HG02678 (cell line): ENCODE results near the gene RYK.
A peak's percentile ranks its signal among the peaks of the same experiment; 100 is the strongest.

Experiments used
- ATAC-seq: cut with Tn5 transposase; IDR thresholded peaks from one replicate; pipeline ENCODE4 v1.9.1; 2021; ENCODE audit warnings: mild to moderate bottlenecking, moderate library complexity; ENCODE audit not compliant: unreplicated experiment

Gene RYK

DNA sequence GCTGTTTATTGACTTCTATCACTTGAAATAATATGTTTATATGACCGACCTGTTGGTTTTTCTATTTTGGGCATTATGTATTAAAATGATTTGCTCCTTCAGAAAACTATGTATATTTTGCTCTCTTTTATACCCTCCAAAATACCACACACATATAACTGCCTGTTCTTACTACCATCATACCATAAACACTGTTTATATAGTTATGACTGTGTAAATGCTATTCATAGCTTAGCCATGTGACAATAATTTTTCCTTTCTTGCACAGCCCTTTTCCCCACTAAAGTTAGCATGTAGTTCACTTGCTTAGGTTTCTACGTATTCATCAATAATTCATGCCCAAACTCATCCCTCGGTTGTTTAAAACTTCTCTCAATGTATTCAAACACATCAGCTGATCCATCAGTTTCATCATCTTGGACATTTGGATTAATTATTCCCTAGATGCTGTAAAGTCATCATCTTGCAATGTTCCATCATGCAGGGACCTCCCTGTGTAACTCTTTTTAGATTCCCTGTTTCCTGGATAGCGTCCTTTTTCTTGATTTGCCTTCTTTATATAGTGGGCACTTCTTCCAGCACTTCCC is 8.2 kb upstream of the RYK start:
- ATAC-seq, result no peak

DNA sequence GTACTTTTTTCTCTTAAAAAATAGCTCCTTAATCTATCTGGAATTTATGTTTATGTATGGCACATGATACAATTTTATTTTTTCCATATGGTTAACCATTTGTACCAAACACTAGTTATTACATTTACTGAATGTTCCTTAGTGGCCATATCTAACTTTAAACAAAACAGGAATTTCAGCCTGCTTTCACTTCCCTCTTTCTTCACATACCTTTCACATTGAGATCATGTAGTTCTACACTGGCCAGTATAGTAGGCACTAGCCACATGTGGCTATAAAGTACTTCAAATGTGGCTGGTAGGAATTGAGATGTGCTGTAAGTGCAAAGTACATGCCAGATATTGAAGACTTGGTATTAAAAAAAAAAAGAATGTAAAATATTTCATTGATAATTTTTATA is 4.7 kb upstream of the RYK start:
- ATAC-seq, result no peak

DNA sequence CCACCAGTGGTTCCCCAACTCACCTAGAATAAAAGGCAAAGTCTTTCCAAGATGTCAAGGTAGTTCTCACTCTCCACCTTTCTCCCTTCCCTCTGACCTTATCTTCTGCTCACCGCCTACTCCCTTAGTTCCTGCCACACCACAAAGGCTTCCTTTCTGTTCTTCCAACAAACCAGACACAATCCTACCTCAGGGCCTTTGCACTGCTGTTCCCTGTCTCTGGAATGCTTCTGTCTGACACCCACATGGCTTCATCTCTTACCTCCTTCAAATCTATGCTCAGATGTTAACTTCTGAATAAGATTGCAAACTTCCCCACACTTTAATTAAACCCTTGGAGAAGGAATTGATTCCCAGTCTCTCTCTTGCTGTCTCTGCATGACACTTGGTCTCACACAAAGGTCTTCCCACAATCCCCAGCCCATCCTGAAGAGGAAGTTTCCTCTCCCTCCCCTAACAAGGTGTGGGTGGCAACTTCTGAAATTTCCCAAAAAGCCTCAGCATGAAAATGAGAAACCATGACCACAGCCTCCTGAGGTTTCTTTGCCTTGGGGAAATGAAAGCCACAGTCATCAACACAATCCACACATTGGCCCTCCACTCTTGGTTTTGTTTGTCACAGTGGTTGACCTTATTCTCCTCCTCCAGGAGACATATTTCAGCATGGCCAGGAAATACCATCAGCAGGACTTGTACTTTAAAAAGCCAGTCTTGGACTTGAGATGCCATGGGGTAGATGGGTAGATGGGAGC is 3.0 kb upstream of the RYK start:
- no peak for ATAC-seq

DNA sequence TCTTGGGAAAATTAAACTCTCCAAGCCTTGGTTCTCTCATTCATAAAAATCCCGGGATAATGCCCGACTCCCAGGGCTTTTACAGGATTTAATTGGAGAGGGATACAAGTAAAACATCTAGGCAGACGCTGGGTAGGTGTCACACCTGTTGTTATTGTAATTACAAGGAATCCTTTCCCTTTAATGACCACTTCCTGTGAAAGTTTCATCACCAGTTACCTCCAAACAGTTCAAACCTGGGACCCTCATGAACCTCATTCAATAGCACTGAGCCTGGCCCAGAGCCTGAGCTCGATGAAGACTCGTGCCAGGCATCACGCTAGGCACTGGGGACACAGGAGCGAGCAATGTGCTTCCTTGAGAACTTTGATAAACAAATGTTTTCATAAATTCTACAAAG is 2.1 kb upstream of the RYK start:
- ATAC-seq, result no peak

DNA sequence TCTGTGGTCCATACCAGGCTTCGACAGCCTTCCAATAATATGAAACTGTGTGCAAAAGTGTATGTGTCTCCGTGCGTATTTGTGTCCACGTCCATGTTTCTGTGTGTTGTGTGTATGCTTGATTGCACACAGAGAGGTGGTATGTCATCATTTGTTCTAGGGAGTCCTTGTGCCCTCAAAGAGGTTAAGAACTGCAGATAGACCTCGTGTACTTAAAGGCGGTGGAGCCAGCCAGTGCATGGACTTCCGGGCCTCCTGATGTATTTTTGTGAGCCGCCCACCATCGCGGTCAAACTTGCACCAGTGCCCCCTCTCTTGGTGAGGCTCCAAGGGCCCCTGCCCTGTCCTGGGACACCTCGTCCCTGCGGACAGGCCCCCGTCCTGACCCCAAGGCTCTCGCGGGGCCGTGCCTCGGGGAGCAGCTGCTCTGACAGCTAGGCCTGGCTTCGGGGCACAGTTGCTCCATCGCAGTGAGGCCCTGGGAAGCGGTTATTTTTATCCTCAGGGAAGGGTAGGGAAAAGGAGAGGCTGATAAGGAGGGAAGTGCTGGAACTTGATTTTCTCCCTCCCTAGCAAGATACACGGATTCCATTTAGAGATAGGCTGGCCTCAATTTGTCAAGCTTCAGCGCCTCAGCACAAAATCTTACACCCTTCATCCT is 1.2 kb upstream of the RYK start:
- ATAC-seq, result no peak

DNA sequence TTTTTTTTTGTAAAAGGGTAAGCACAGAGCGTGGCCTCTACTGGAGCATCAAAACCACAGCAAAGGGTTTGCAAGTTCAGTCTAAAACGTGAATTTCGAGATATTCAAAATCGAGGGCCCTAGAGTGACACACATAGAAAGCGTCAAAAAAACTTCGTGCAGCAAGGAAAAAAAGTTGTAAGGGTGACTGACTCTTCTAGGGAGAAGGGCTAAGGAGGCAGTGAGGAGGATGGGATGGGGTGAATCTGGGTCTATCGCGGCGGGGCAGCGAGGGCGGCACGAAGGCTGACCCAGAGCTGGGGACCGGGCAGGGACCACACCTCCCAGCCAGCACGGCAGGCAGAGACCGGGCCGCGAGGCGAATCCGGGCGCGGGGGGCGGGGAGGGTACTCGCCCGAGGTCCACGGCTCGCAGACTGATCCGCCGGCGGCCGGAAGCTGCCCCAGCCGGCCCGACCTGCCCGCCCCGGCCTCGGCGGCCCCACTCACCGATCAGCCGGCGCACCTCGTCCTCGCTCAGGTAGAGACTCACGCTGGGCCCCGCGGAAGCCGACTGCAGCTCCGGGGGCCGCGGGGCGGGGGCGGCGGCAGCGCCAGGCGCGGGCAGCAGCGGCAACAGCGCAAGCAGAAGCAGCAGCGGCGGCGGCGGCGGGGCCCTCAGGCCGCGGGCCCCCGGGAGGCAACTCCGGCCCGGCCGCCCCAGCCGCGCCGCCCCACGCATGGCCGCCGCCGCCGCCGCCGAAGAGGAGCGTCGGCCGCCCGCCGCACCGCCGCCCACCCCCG is 533 bp downstream of the RYK start:
- ATAC-seq, result peak; percentile 53

DNA sequence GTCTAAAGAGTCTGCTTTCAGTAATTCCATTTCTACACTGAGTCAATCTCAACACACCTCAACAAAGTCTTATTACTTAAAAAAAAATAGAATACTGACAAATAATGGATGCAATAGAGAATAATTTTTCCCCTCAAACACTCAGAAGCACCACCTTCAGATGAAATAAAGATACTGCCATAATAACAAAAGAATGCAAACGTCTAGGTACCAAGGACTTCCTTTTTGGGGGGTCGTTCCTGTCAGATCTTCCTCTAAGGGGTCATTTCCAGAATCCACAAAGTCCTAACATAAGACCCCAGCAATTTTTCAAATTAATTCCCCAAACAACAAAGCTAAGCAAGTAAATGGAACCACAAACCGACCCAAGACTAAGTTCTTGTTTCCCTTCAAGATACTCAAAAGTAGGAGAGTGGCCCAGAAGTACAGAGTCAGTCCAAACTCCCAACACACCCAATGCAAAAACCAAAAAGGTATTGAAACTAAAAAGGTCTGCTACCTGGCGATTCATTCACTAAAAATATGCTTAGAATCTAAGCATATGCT is 1.3 kb downstream of the RYK start:
- ATAC-seq, result no peak

DNA sequence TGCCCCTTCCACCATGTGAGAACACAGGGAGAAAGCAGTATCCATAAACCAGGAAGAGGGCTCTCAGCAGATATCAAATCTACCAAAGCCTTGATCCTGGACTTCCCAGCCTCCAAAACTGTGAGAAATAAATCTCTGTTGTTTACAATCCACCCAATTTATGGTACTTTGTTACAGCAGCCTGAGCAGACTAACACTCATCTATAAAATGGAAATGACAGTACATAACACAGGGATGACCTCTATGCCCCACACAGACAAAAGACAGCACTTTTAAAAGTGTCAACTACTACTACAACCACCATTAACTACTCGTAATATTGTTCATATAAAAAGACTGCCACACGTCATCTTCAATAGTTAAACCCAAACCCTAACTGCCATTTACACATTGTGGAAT is 5.7 kb downstream of the RYK start:
- ATAC-seq, result no peak

DNA sequence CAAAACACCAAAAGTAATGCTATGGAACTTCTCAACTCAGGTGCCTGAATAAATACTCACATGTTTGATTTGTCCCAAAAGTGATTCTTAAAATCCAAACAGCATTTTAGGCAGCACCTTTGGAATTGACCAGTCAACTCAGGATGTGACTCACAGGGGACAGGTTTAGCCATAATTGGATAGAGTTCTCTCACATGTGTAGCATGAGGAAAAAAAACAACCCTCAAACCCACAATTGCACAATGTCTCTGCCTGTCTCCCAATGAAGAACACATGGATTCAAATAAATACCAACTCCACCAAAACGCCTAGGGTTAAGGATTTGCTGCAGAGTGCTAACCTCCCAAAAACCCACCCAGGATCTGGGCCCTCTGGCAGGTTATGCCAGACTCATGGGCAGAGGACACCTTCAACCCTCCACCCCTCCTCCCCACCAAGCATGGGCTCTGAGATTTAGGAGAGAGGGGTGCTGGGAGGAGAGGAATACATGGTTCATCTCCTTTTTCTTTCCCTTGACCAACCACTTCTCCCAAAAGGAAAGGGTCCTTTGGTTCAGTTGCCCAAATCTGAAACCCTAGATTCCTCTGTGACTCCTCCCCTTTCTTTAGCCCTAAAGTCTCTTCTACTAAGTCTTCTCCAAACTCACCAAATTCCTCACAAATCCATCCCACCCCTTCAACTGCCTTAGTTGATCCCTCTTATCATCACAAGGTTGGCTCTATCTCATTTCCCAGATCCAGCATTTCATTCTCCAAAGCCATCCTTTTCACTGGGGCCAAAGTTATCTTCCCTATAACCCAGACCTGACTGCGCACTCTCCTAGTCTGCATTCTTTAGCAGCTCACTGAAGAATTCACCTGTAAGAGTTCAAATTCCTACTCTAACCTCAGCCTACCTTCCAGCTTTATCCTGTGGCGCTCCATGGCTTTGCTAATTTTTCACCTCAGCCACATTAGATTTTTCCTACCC is 7.7 kb downstream of the RYK start:
- ATAC-seq, result no peak

DNA sequence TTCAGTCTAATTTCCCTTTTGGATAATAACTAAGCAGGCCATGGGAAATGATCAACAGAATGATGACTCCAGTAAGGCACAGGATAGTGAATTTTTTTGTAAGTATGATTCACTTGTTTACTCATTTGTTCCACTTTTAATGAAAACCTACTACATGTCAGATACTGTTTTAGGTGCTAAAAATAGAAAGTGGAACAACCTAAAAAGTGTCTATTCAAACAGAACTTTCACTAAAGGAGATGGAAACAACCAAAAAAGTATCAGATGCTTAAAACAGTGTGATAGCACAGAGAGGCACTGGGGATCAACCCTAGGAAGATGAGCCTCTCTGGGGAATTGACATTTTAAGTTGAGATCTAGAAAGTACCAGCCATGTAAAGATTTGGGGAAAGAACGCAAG is 11.1 kb downstream of the RYK start:
- ATAC-seq, result peak; percentile 49

DNA sequence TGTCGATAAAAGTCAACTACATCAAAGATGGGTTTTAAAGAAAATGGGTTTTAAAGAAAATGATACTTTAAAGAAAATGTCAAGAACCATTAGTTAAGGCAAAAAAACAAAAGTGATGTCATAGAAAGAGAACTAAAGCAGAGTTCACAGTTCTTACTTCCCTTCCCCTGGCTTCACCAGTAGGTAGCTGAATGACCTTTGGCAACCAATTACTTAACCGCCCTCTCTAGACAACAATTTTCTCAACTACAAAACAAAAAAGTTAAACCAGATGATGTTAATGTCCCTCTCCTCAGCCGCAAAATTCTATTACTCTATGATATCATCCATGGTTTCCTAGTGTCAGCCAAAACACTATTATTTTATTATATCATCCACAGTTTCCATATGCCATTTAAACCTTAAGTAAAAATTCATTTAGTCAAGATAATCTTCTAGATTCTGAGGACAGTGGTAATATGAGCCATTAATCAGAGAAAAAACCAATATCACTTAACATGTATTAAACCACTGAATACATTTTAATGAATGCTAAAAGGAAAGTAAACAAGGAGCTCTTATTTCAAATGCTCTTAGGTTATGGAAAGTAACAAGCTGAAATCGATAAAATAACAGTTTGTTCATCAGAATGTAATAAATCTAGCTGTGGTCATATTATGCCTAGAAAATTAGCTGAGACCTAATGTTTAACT is 13.1 kb downstream of the RYK start:
- ATAC-seq, result no peak

DNA sequence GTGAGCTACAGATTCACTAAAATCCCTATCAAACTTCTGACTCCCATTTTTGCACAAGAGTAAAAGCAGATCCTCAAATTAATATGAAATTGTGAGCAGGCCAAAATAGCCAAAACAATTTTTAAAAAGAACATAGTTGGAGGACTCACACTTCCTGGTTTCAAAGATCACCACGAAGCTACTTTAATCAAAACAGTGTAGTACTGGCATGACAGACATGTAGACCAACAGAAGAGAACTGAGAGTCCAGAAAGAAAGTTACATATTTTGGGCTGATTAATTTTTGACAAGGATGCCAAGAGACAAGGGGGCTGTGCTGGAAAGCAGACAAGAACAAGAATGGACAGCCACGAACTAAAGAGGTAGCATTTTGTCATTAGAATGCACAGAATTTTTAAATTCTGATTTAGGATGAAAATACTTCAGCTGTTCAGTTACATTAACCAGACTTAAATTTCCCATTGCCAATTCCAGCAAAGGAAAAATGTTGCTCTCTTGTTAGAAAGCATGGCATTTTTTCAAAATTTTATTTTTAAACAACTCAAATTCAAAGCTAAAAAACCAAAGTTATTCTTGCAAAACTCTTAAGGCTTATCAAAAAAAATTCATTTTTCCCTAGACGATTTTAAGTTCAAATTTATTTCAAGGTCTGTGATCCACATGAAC is 14.0 kb downstream of the RYK start:
- peak; percentile 74 for ATAC-seq

DNA sequence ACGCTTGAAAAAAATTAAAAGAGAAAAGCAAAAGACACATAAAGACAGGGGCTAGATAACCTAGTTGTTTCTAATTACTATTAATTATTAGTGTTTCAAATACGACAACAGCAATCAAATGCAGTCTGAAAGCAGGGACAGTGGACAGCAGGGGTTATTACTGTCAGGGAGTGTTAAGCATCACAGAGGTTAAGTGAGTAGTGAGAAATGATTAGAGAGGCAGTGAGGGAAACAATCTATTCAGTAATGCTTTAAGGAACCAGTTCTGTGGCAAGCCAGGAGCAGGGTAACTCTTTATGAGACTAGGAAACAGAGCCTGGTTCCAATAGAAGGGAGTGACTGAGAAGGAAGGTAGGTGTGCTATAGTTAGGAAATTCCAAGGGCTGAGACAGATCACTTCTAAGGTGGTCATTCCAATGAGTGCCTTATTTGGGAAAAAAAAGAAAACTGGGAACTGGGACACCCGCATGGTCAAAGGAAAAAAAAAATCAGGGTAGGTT is 15.0 kb downstream of the RYK start:
- ATAC-seq, result no peak

DNA sequence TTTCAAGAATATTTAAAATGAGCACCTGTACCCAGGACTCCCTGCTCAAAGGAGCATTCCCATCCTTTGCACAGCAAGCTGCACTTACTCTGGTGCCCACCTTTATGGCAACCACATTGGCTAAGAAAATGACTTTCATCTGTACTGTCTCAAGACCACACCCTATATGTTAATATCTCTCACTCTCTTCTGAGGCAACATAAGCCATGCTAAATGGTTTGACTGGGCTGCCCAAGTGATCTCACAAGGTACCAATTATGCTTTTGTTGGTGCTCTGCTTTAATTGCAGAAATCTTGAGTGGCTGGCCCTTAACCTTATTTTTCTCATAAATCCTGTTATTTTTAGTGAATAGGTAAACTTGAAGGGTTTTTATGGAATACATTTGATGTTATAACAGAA is 17.7 kb downstream of the RYK start:
- ATAC-seq, result no peak

DNA sequence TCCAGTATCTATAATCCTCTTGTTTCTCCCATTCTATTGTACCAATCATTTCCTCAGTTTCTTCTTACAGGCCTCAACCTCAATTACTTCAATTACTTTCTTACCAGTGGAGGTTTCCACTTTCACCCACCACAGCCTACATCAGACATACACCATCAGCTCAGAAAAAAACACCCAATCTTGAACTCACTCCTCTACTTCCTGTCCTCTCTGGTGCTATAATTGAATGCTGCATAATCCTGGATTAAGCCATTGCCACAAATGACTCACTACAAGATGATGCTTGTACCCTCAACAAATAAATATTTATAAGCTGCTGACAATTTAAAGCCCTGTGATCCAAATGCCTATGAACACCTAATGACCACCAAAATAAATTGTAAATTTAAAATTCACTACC is 18.5 kb downstream of the RYK start:
- peak; percentile 36 for ATAC-seq

DNA sequence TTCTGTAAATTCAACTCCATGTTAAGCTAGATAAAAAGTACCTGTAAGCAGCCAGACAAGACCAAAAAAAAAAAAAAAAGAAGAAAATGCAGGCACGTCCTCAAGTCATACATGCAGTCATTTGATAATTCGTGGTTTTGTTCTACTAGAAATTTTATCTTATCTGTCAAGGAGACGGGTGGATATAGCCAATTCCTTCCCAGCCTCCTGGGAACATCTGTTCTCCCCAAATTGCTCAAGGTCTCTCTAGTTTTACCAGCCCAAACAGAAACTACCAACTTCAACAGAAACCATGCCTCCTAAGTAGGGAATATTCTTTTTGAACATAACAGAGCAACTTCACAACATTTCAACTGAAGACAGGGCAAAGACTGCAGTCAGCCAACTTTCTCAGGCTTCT is 19.5 kb downstream of the RYK start:
- ATAC-seq, result no peak

DNA sequence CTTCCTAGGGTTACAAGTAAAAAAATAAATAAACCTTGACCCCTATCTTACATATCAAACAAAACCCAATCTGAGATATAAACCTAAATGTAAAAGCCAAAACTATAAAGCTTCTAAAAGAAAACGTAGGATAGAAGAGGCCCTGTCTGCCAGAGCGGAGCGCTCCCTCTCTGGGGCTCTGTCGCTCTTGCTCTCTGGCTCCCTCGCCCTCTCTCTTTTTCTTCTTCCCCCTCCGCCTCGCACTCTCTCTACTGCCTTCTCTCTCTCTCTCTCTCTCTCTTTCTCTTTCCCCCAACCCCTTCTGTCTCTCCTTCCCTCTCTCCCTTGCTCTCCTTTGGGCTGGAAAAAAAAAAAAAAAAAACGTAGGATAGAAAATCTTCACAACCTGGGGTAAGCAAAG is 21.6 kb downstream of the RYK start:
- ATAC-seq, result no peak

DNA sequence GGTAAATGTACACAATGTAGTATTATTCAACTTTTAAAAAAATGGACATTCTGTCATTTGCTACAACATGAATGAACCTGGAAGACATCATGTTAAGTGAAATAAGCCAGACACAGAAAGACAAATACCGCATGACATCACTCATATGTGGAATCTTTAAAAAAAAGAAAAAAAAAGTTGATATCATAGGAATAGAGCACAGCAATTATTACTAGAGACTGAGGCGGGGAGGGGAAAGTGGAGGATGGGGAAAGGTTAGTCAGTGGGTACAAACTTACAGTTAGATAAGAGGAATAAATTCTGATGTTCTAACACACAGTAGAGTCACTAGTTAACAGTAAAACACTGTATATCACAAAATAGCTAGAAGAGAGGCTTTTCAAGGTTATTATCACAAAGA is 22.2 kb downstream of the RYK start:
- ATAC-seq, result no peak

DNA sequence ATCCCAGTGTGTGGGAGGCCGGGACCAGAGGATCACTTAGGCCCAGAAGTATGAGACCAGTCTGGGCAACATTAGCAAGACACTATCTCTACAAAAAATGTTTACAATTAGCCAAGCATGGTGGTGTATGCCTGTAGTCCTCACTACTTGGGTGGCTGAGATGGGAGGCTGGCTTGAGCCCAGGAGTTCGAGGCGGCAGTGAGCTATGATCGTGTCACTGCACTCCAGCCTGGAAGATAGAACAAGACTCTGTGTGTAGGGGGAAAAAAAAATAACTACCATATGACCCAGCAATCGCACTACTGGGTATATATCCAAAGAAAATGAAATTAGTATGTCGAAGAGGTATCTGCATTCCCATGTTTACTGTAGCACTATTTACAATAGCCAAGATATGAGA is 22.6 kb downstream of the RYK start:
- no peak for ATAC-seq
